Measurements from ENCODE around the gene MAP7.

GRCh38 chr6:136383268-136383937 is 166.8 kb downstream of the MAP7 start:
- TF ChIP-seq RXRA (IDR thresholded peaks at IDR 0.05) (no peak), CTCF (IDR thresholded peaks at IDR 0.05; ENCODE audit: low read depth, low read length, missing input control) (no peak), ATF3 (IDR thresholded peaks at IDR 0.05) (no peak), YY1 (IDR thresholded peaks at IDR 0.05) (no peak), FOXA2 (IDR thresholded peaks at IDR 0.05) (no peak), HNF4G (IDR thresholded peaks at IDR 0.05) (no peak), RAD21 (IDR thresholded peaks at IDR 0.05) (no peak), REST (IDR thresholded peaks at IDR 0.05) (no peak), SP1 (IDR thresholded peaks at IDR 0.05) (no peak), GABPA (IDR thresholded peaks at IDR 0.05 in 1 of 2, conservative IDR thresholded peaks at IDR 0.05 in 1 of 2) (no peak), FOXA1 (IDR thresholded peaks at IDR 0.05) (no peak), EGR1 (IDR thresholded peaks at IDR 0.05; ENCODE audit: low read depth in 2 of 2) (no peak), MAX (IDR thresholded peaks at IDR 0.05) (no peak), TAF1 (conservative IDR thresholded peaks at IDR 0.05) (no peak)
